HEK293 (cell line): Measurements from ENCODE around the gene SLC66A1.

Experiments used
- CTCF ChIA-PET: fragments of 350-600 bp; formaldehyde crosslinking; extraction: SDS; loops from one replicate; lab custom pipeline; 2021; ENCODE audit warnings: antibody characterized with exemption; lab: Yijun Ruan, JAX
- POLR2A ChIA-PET: fragments of 300-600 bp; formaldehyde crosslinking; extraction: SDS; loops from one replicate; lab custom pipeline; 2020; ENCODE audit warnings: antibody characterized with exemption, inconsistent platforms; lab: Yijun Ruan, JAX
- H3K27ac ChIP-seq: fragments of 200-500 bp; sonication (Bioruptor generic); 2 replicates; pipeline ENCODE4 v1.5.1; 2014; ENCODE audit warnings: low read depth, low read length, control low read depth, inconsistent platforms; ENCODE audit errors: extremely low read depth
- H3K36me3 ChIP-seq, 2 experiments: fragments of 200-500 bp in 1 of 2; sonication (Bioruptor generic) in 1 of 2; 1 replicate in 1 of 2; 2 replicates in 1 of 2; pipeline ENCODE4 v1.5.1; 2014 to 2017; ENCODE audit warnings: inconsistent platforms in 2 of 2, low read length in 2 of 2; ENCODE audit not compliant: control insufficient read depth in 2 of 2, insufficient read depth in 1 of 2
- H3K4me1 ChIP-seq: fragments of 200-500 bp; sonication (Bioruptor generic); 2 replicates; pipeline ENCODE4 v1.5.1; 2014; ENCODE audit warnings: mild to moderate bottlenecking, low read length, inconsistent platforms; ENCODE audit not compliant: control insufficient read depth, insufficient read depth
- H3K4me3 ChIP-seq: 2 replicates; pipeline ENCODE4 v1.5.1; 2011; ENCODE audit warnings: low read depth, mild to moderate bottlenecking, control low read depth, low read length, moderate library complexity
- H3K9me3 ChIP-seq: fragments of 200-500 bp; sonication (Bioruptor generic); 2 replicates; pipeline ENCODE4 v1.5.1; 2014; ENCODE audit warnings: low read depth, low read length, inconsistent platforms; ENCODE audit not compliant: control insufficient read depth, insufficient read depth
- FEZF1 ChIP-seq: fragments of 450-650 bp; formaldehyde crosslinking; IDR thresholded peaks from 2 replicates; pipeline ENCODE4 v1.5.1; 2016; ENCODE audit warnings: missing biosample characterization, missing genetic modification characterization
- GLI4 ChIP-seq: fragments of 450-650 bp; formaldehyde crosslinking; IDR thresholded peaks from 2 replicates; pipeline ENCODE4 v1.5.1; 2016; ENCODE audit warnings: missing biosample characterization, missing genetic modification characterization
- HIC1 ChIP-seq: fragments of 450-650 bp; formaldehyde crosslinking; IDR thresholded peaks from 2 replicates; pipeline ENCODE4 v1.5.1; 2016; ENCODE audit warnings: missing biosample characterization, missing genetic modification characterization
- KLF9 ChIP-seq: fragments of 450-650 bp; formaldehyde crosslinking; IDR thresholded peaks from 2 replicates; pipeline ENCODE4 v1.5.1; 2016; ENCODE audit warnings: missing biosample characterization, missing genetic modification characterization, low read depth
- PATZ1 ChIP-seq: fragments of 450-650 bp; formaldehyde crosslinking; IDR thresholded peaks from 2 replicates; pipeline ENCODE4 v1.5.1; 2016; ENCODE audit warnings: missing biosample characterization, missing genetic modification characterization
- REPIN1 ChIP-seq: fragments of 450-650 bp; formaldehyde crosslinking; IDR thresholded peaks from 2 replicates; pipeline ENCODE4 v1.5.1; 2017; ENCODE audit warnings: missing biosample characterization, missing genetic modification characterization, low read depth
- ZBTB10 ChIP-seq: fragments of 450-650 bp; formaldehyde crosslinking; IDR thresholded peaks from 2 replicates; pipeline ENCODE4 v1.5.1; 2016; ENCODE audit warnings: missing biosample characterization, missing genetic modification characterization
- ZFHX2 ChIP-seq: fragments of 450-650 bp; formaldehyde crosslinking; conservative IDR thresholded peaks from 2 replicates; pipeline ENCODE4 v1.5.1; 2016; ENCODE audit warnings: missing biosample characterization, missing genetic modification characterization
- ZFP37 ChIP-seq: fragments of 450-650 bp; formaldehyde crosslinking; IDR thresholded peaks from 2 replicates; pipeline ENCODE4 v1.5.1; 2016; ENCODE audit warnings: missing biosample characterization, missing genetic modification characterization
- ZNF112 ChIP-seq: fragments of 450-650 bp; formaldehyde crosslinking; IDR thresholded peaks from 2 replicates; pipeline ENCODE4 v1.5.0; 2017; ENCODE audit warnings: missing biosample characterization, missing genetic modification characterization
- ZNF132 ChIP-seq: fragments of 450-650 bp; formaldehyde crosslinking; IDR thresholded peaks from 2 replicates; pipeline ENCODE4 v1.5.1; 2017; ENCODE audit warnings: missing biosample characterization, missing genetic modification characterization, borderline replicate concordance
- ZNF211 ChIP-seq: fragments of 450-650 bp; formaldehyde crosslinking; IDR thresholded peaks from 2 replicates; pipeline ENCODE4 v1.5.1; 2016; ENCODE audit warnings: low read depth, missing biosample characterization, missing genetic modification characterization
- ZNF214 ChIP-seq: fragments of 450-650 bp; formaldehyde crosslinking; IDR thresholded peaks from 2 replicates; pipeline ENCODE4 v1.5.1; 2017; ENCODE audit warnings: missing biosample characterization, mild to moderate bottlenecking, missing genetic modification characterization, borderline replicate concordance
- ZNF26 ChIP-seq: fragments of 450-650 bp; formaldehyde crosslinking; IDR thresholded peaks from 2 replicates; pipeline ENCODE4 v1.5.1; 2016; ENCODE audit warnings: missing biosample characterization, missing genetic modification characterization
- ZNF398 ChIP-seq: fragments of 450-650 bp; formaldehyde crosslinking; IDR thresholded peaks from 2 replicates; pipeline ENCODE4 v1.5.1; 2017; ENCODE audit warnings: missing biosample characterization, missing genetic modification characterization
- ZNF501 ChIP-seq: fragments of 450-650 bp; formaldehyde crosslinking; IDR thresholded peaks from 2 replicates; pipeline ENCODE4 v1.5.1; 2016; ENCODE audit warnings: missing biosample characterization, missing genetic modification characterization
- ZNF555 ChIP-seq: fragments of 450-650 bp; formaldehyde crosslinking; conservative IDR thresholded peaks from 2 replicates; pipeline ENCODE4 v1.5.1; 2017; ENCODE audit warnings: missing biosample characterization, mild to moderate bottlenecking, missing genetic modification characterization, inconsistent platforms
- ZNF623 ChIP-seq: fragments of 450-650 bp; formaldehyde crosslinking; IDR thresholded peaks from 2 replicates; pipeline ENCODE4 v1.5.1; 2016; ENCODE audit warnings: missing biosample characterization, missing genetic modification characterization
- ZNF76 ChIP-seq: fragments of 450-650 bp; formaldehyde crosslinking; IDR thresholded peaks from 2 replicates; pipeline ENCODE4; 2016; ENCODE audit warnings: low read depth, missing biosample characterization, missing genetic modification characterization, borderline replicate concordance
- ZNF768 ChIP-seq: fragments of 450-650 bp; formaldehyde crosslinking; IDR thresholded peaks from 2 replicates; pipeline ENCODE4 v1.5.1; 2018; ENCODE audit warnings: missing biosample characterization, mild to moderate bottlenecking, missing genetic modification characterization
- ZNF777 ChIP-seq: fragments of 450-650 bp; formaldehyde crosslinking; IDR thresholded peaks from 2 replicates; pipeline ENCODE4 v1.5.1; 2017; ENCODE audit warnings: missing biosample characterization, missing genetic modification characterization, borderline replicate concordance
- ZNF785 ChIP-seq: fragments of 450-650 bp; formaldehyde crosslinking; IDR thresholded peaks from 2 replicates; pipeline ENCODE4 v1.5.1; 2016; ENCODE audit warnings: missing biosample characterization, missing genetic modification characterization
- ZNF791 ChIP-seq: fragments of 450-650 bp; formaldehyde crosslinking; IDR thresholded peaks from 2 replicates; pipeline ENCODE4 v1.5.1; 2016; ENCODE audit warnings: missing biosample characterization, missing genetic modification characterization
- ZSCAN18 ChIP-seq: fragments of 450-650 bp; formaldehyde crosslinking; IDR thresholded peaks from 2 replicates; pipeline ENCODE4 v1.5.1; 2016; ENCODE audit warnings: missing biosample characterization, missing genetic modification characterization
- ZSCAN23 ChIP-seq: fragments of 450-650 bp; formaldehyde crosslinking; IDR thresholded peaks from 2 replicates; pipeline ENCODE4 v1.5.1; 2016; ENCODE audit warnings: missing biosample characterization, missing genetic modification characterization

SLC66A1 gene

GRCh38 chr1:19311503-19311930 is 609 bp upstream of the SLC66A1 start:
- ChIA-PET CTCF (interaction anchor here (0.7 to 1.9 kb wide), 2 partner anchors 49 to 350 kb away, joined by 3 to 7 read pairs; no protein-coding TSS in a partner anchor), POLR2A (interaction anchor here (1.8 to 1.9 kb wide), 2 partner anchors 11 to 60 kb away, joined by 5 to 8 read pairs; partner anchors contain the start of genes EMC1 and MRTO4)
- H3K4me3 ChIP-seq: peak overlapping the region; percentile 73
- peak overlapping the region; percentile 77; the same call in 1 of the 2 replicates for H3K27ac ChIP-seq
- peaks cover 2% of the 10 kb centered on the region; the same call in 1 of the 2 replicates for H3K4me1 ChIP-seq
- H3K9me3 ChIP-seq: no peaks in the 10 kb centered on the region
- peaks cover 0 to 62% of the 10 kb centered on the region in 2 experiments; a peak in 2 of 3 replicates for H3K36me3 ChIP-seq
- no peak for TF ChIP-seq ZNF555 (tag by site-specific recombination)
- TF ChIP-seq ZNF26 (tag by site-specific recombination): no peak
- peak; percentile 35 for TF ChIP-seq ZFHX2 (tag by site-specific recombination)
- no peak for TF ChIP-seq ZNF112
- 0 out of 2 replicates have a peak, but pooled peaks have one; percentile 21 for TF ChIP-seq ZBTB10 (tag by site-specific recombination)
- TF ChIP-seq PATZ1: peak; percentile 37; the same call in 1 of the 2 replicates
- TF ChIP-seq ZNF623 (tag by site-specific recombination): no peak
- no peak for TF ChIP-seq ZNF214 (tag by site-specific recombination)
- no peak for TF ChIP-seq ZNF211 (tag by site-specific recombination)
- TF ChIP-seq ZNF501 (tag by site-specific recombination): 0 out of 2 replicates have a peak, but pooled peaks have one; percentile 42
- 0 out of 2 replicates have a peak, but pooled peaks have one; percentile 52 for TF ChIP-seq GLI4 (tag by site-specific recombination)
- TF ChIP-seq ZSCAN23 (tag by site-specific recombination): no peak
- no peak for TF ChIP-seq ZSCAN18 (tag by site-specific recombination)
- TF ChIP-seq ZNF791 (tag by site-specific recombination): no peak
- TF ChIP-seq KLF9: no peak
- peak; percentile 59; the same call in 1 of the 2 replicates for TF ChIP-seq HIC1 (tag by site-specific recombination)
- TF ChIP-seq ZNF398 (tag by site-specific recombination): peak; percentile 79
- TF ChIP-seq ZNF132 (tag by site-specific recombination): no peak
- no peak for TF ChIP-seq ZNF76 (tag by site-specific recombination)
- TF ChIP-seq ZNF768 (tag by site-specific recombination): no peak
- no peak for TF ChIP-seq ZNF777 (tag by site-specific recombination)
- no peak for TF ChIP-seq REPIN1 (tag by site-specific recombination)
- no peak for TF ChIP-seq FEZF1
- TF ChIP-seq ZFP37 (tag by site-specific recombination): no peak
- no peak for TF ChIP-seq ZNF785
